IMR-90 (cell line): ENCODE data around the gene ZBTB25. TPM values are rescaled to one million over a fixed set of nuclear protein-coding genes. Genes with fewer than 3 reads are reported as not detected.

Experiments used
- ATAC-seq: fragments of 200-7000 bp; cut with Tn5 transposase; 2 replicates; pipeline ENCODE4 v1.9.1; 2020; ENCODE audit warnings: low read depth, mild to moderate bottlenecking, moderate library complexity
- BruUV-seq: library from RNA; stranded (reverse); fragments of 400-500 nt; replicated peaks from 2 replicates; lab custom pipeline; 2021; lab: Mats Ljungman, UMichigan
- CTCF ChIA-PET: fragments of 300-600 bp; formaldehyde crosslinking; extraction: SDS; loops from one replicate; lab custom pipeline; 2021; ENCODE audit warnings: antibody characterized with exemption; lab: Yijun Ruan, JAX
- POLR2A ChIA-PET: fragments of 300-600 bp; sonication (Branson Sonifier 250); formaldehyde crosslinking; loops from one replicate; lab custom pipeline; 2022; ENCODE audit warnings: antibody characterized with exemption; ENCODE audit not compliant: unreplicated experiment; lab: Charles Lee
- DNase-seq: peaks from one replicate; pipeline ENCODE4 v3.0.0; 2013
- H2AFZ ChIP-seq: replicated peaks from 2 replicates; pipeline ENCODE3; 2013; ENCODE audit warnings: low read length, mild to moderate bottlenecking; ENCODE audit not compliant: poor library complexity
- H2AK5ac ChIP-seq: 2 replicates; pipeline ENCODE4 v1.6.1; 2013; ENCODE audit warnings: low read depth, low read length, inconsistent platforms
- H2AK9ac ChIP-seq: replicated peaks from 2 replicates; pipeline ENCODE3; 2013; ENCODE audit warnings: mild to moderate bottlenecking, low read depth, low read length, moderate library complexity; ENCODE audit not compliant: poor library complexity
- H2BK120ac ChIP-seq: 2 replicates; pipeline ENCODE4 v1.6.1; 2013; ENCODE audit warnings: low read depth, low read length, inconsistent platforms
- H2BK15ac ChIP-seq: 3 replicates; pipeline ENCODE4 v1.6.1; 2013; ENCODE audit warnings: low read depth, low read length, inconsistent platforms
- H2BK20ac ChIP-seq: 2 replicates; pipeline ENCODE4 v1.6.1; 2013; ENCODE audit warnings: low read depth, mild to moderate bottlenecking, inconsistent platforms, low read length, moderate library complexity
- H2BK5ac ChIP-seq: 2 replicates; pipeline ENCODE4 v1.6.1; 2013; ENCODE audit warnings: mild to moderate bottlenecking, low read depth, low read length, inconsistent platforms; ENCODE audit not compliant: poor library complexity, severe bottlenecking
- H3K14ac ChIP-seq: replicated peaks from 2 replicates; pipeline ENCODE4 v1.6.1; 2013; ENCODE audit warnings: low read depth, low read length, inconsistent platforms
- H3K18ac ChIP-seq: 2 replicates; pipeline ENCODE4 v1.6.1; 2013; ENCODE audit warnings: low read depth, low read length, control low read depth
- H3K23ac ChIP-seq: 2 replicates; pipeline ENCODE4 v1.6.1; 2013; ENCODE audit warnings: low read depth, low read length, inconsistent platforms
- H3K27ac ChIP-seq: 2 replicates; pipeline ENCODE4 v1.5.1; 2013; ENCODE audit warnings: mild to moderate bottlenecking, control low read depth, low read length; ENCODE audit not compliant: insufficient read depth
- H3K27me3 ChIP-seq: 2 replicates; pipeline ENCODE4 v1.6.1; 2013; ENCODE audit warnings: low read length; ENCODE audit not compliant: control insufficient read depth, insufficient read depth
- H3K36me3 ChIP-seq: 2 replicates; pipeline ENCODE4 v1.6.1; 2013; ENCODE audit warnings: low read length, mixed read lengths; ENCODE audit not compliant: control insufficient read depth, insufficient read depth
- H3K4ac ChIP-seq: 2 replicates; pipeline ENCODE4 v1.6.1; 2013; ENCODE audit warnings: low read depth, low read length, inconsistent platforms
- H3K4me1 ChIP-seq: 2 replicates; pipeline ENCODE4 v1.6.1; 2013; ENCODE audit warnings: low read length, mixed read lengths; ENCODE audit not compliant: control insufficient read depth, insufficient read depth
- H3K4me2 ChIP-seq: 2 replicates; pipeline ENCODE4 v1.6.1; 2013; ENCODE audit warnings: low read depth, mild to moderate bottlenecking, control low read depth, low read length, moderate library complexity
- H3K4me3 ChIP-seq: 2 replicates; pipeline ENCODE4 v1.5.1; 2013; ENCODE audit warnings: low read depth, mild to moderate bottlenecking, control low read depth, low read length, moderate library complexity; ENCODE audit not compliant: insufficient read depth
- H3K56ac ChIP-seq: 2 replicates; pipeline ENCODE4 v1.6.1; 2013; ENCODE audit warnings: low read length, inconsistent platforms; ENCODE audit not compliant: insufficient read depth; ENCODE audit errors: extremely low read depth
- H3K79me1 ChIP-seq, 2 experiments: 2 replicates each; pipeline ENCODE4 v1.6.1; 2013; ENCODE audit warnings: low read length in 2 of 2, inconsistent platforms in 1 of 2, low read depth in 1 of 2
- H3K9ac ChIP-seq: 2 replicates; pipeline ENCODE4 v1.6.1; 2013; ENCODE audit warnings: low read depth, low read length, control low read depth
- H3K9me1 ChIP-seq: 2 replicates; pipeline ENCODE4 v1.6.1; 2013; ENCODE audit warnings: low read length, inconsistent platforms; ENCODE audit not compliant: insufficient read depth
- H3K9me3 ChIP-seq: 2 replicates; pipeline ENCODE4 v1.6.1; 2013; ENCODE audit warnings: low read length; ENCODE audit not compliant: control insufficient read depth, insufficient read depth
- H4K20me1 ChIP-seq: 2 replicates; pipeline ENCODE4 v1.6.1; 2013; ENCODE audit warnings: low read length, inconsistent platforms; ENCODE audit not compliant: insufficient read depth
- H4K5ac ChIP-seq: 2 replicates; pipeline ENCODE4 v1.6.1; 2013; ENCODE audit warnings: mild to moderate bottlenecking, low read depth, low read length, control low read depth
- H4K8ac ChIP-seq, 2 experiments: 2 replicates each; pipeline ENCODE4 v1.6.1; 2013; ENCODE audit warnings: low read depth in 2 of 2, low read length in 2 of 2, control low read depth in 1 of 2, inconsistent platforms in 1 of 2
- H4K91ac ChIP-seq: 2 replicates; pipeline ENCODE4 v1.6.1; 2013; ENCODE audit warnings: low read depth, low read length, inconsistent platforms; ENCODE audit not compliant: insufficient read depth
- BHLHE40 ChIP-seq: fragments of 150-350 bp; IDR thresholded peaks from 2 replicates; pipeline ENCODE4 v1.6.1; 2016; ENCODE audit warnings: mild to moderate bottlenecking, low read depth, low read length
- CEBPB ChIP-seq: IDR thresholded peaks from 2 replicates; pipeline ENCODE4 v1.6.1; 2012; ENCODE audit warnings: low read depth, low read length, improper control_type of control experiment
- CHD1 ChIP-seq: IDR thresholded peaks from 2 replicates; pipeline ENCODE4 v1.6.1; 2012; ENCODE audit warnings: low read depth, low read length, improper control_type of control experiment
- CTCF ChIP-seq: conservative IDR thresholded peaks from 2 replicates; pipeline ENCODE4 v1.5.1; 2012; ENCODE audit warnings: mild to moderate bottlenecking, low read depth, low read length, improper control_type of control experiment
- MAZ ChIP-seq: IDR thresholded peaks from 2 replicates; pipeline ENCODE4 v1.6.1; 2012; ENCODE audit warnings: low read depth, mild to moderate bottlenecking, low read length, improper control_type of control experiment, moderate library complexity, borderline replicate concordance
- MXI1 ChIP-seq: IDR thresholded peaks from 2 replicates; pipeline ENCODE4 v1.6.1; 2012; ENCODE audit warnings: low read depth, mild to moderate bottlenecking, low read length, moderate library complexity, borderline replicate concordance
- NFE2L2 ChIP-seq: fragments of 150-350 bp; IDR thresholded peaks from 2 replicates; pipeline ENCODE4 v1.6.1; 2016; ENCODE audit warnings: low read depth, mild to moderate bottlenecking, low read length
- RCOR1 ChIP-seq: IDR thresholded peaks from 2 replicates; pipeline ENCODE4 v1.6.1; 2012; ENCODE audit warnings: mild to moderate bottlenecking, low read length, improper control_type of control experiment; ENCODE audit not compliant: insufficient replicate concordance
- RFX5 ChIP-seq: IDR thresholded peaks from 2 replicates; pipeline ENCODE4 v1.8.0; 2012; ENCODE audit warnings: low read depth, mild to moderate bottlenecking, low read length, moderate library complexity
- SMC3 ChIP-seq: fragments of 150-350 bp; IDR thresholded peaks from 2 replicates; pipeline ENCODE4 v1.6.1; 2016; ENCODE audit warnings: low read depth, mild to moderate bottlenecking, antibody characterized with exemption, low read length, moderate library complexity
- dilution Hi-C: fragments of 300-500 bp; cut with HindIII; formaldehyde crosslinking; loops from one replicate; pipeline ENCODE4 v1.14.3; 2018; ENCODE audit warnings: low sequenced_read_pairs; ENCODE audit not compliant: unreplicated experiment
- in situ Hi-C: fragments of 300-500 bp; cut with MboI; formaldehyde crosslinking; loops from 3 replicates; pipeline ENCODE4 v1.14.3; 2019; ENCODE audit warnings: low sequenced_read_pairs, inconsistent platforms, mixed read lengths
- intact Hi-C: fragments of 100-400 bp; cut with micrococcal nuclease; formaldehyde crosslinking; loops from 2 replicates; pipeline ENCODE4 v1.10.0; 2022
- polyA plus RNA-seq, 3 experiments: library from polyadenylated mRNA; depleted of rRNA; stranded (reverse); fragments of >200 nt; gene quantifications; 2 replicates each; pipeline ENCODE4 v1.2.3, GENCODE V29; 2012; ENCODE audit warnings: low replicate concordance in 1 of 3
- total RNA-seq: library from RNA; depleted of rRNA; stranded (reverse); fragments of >200 nt; gene quantifications from 2 replicates; pipeline ENCODE4 v1.2.3, GENCODE V29; 2012
- TF ChIP-seq, protein P1 (sequence below): fragments of 150-350 bp; IDR thresholded peaks from 2 replicates; pipeline ENCODE4 v1.6.1; 2017; ENCODE audit warnings: mild to moderate bottlenecking, antibody characterized with exemption, low read length, low read depth
- TF ChIP-seq, protein P2 (sequence below): fragments of 150-350 bp; IDR thresholded peaks from 2 replicates; pipeline ENCODE4 v1.6.1; 2016; ENCODE audit warnings: low read depth, mild to moderate bottlenecking, low read length, moderate library complexity, borderline replicate concordance

ZBTB25 gene
- total and polyA plus RNA-seq, 2 of the 4 experiments (the other 2 are of a cell fraction): 4.4 to 6.6 TPM

DNA sequence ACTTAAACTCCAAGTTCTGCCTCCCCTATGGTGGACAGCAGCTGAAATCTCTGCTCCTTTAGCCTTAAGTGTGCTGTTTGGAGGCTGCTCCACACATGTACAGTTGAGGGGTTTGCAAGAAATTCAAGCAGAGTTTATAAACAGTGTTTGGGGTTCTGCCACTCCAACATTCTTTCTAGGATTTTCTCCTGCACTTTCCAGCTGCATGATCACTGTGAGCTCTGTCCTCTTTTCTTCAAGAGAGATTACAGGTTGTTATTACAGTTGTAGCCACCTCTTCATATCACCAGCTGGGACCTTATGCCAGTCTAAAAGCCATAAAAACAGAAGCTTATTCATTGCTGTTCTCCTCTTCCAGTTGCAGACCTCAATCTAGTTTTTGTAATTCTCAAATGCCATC lies 8.4 kb downstream of the ZBTB25 start:
- ATAC-seq (peak; percentile 27; the same call in 1 of the 2 replicates), DNase-seq (no peak)
- H3K4ac ChIP-seq: no peak overlapping the region
- H4K5ac ChIP-seq: no peak overlapping the region
- H4K20me1 ChIP-seq: no peaks in the 10 kb centered on the region
- H2BK15ac ChIP-seq: no peak overlapping the region
- H2AK5ac ChIP-seq: no peak overlapping the region
- H3K36me3 ChIP-seq: no peaks in the 10 kb centered on the region
- H3K9me3 ChIP-seq: no peaks in the 10 kb centered on the region
- no peak overlapping the region for H2BK5ac ChIP-seq
- POLR2A ChIA-PET: no interaction called here
- no peaks in the 10 kb centered on the region; the same call in none of the 2 replicates for H3K9me1 ChIP-seq
- no peak overlapping the region for H2AFZ ChIP-seq
- H4K91ac ChIP-seq: no peak overlapping the region
- TF ChIP-seq MAZ (no peak), RFX5 (no peak), SMC3 (no peak), CTCF (no peak), RCOR1 (no peak), BHLHE40 (no peak), NFE2L2 (no peak), MXI1 (no peak), CEBPB (no peak), CHD1 (no peak)
- TF ChIP-seq, protein P1, sequence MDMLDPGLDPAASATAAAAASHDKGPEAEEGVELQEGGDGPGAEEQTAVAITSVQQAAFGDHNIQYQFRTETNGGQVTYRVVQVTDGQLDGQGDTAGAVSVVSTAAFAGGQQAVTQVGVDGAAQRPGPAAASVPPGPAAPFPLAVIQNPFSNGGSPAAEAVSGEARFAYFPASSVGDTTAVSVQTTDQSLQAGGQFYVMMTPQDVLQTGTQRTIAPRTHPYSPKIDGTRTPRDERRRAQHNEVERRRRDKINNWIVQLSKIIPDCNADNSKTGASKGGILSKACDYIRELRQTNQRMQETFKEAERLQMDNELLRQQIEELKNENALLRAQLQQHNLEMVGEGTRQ: no peak
- TF ChIP-seq, protein P2, sequence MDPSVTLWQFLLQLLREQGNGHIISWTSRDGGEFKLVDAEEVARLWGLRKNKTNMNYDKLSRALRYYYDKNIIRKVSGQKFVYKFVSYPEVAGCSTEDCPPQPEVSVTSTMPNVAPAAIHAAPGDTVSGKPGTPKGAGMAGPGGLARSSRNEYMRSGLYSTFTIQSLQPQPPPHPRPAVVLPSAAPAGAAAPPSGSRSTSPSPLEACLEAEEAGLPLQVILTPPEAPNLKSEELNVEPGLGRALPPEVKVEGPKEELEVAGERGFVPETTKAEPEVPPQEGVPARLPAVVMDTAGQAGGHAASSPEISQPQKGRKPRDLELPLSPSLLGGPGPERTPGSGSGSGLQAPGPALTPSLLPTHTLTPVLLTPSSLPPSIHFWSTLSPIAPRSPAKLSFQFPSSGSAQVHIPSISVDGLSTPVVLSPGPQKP: no peak
- no peak overlapping the region for H3K18ac ChIP-seq
- no peaks in the 10 kb centered on the region for H3K27me3 ChIP-seq
- H3K4me3 ChIP-seq: no peak overlapping the region
- no peak overlapping the region for H3K56ac ChIP-seq
- intact Hi-C loops: no loop called here
- H3K27ac ChIP-seq: no peak overlapping the region
- no peak overlapping the region for H2AK9ac ChIP-seq
- no peaks in the 10 kb centered on the region; the same call in 1 of the 2 replicates for H3K4me1 ChIP-seq
- no peak overlapping the region for H4K8ac ChIP-seq
- H3K23ac ChIP-seq: no peak overlapping the region
- no peak overlapping the region for H2BK120ac ChIP-seq
- in situ Hi-C loops: loop anchor here (25.0 kb wide), 1 partner anchor 483 kb away; no protein-coding TSS in a partner anchor
- H3K4me2 ChIP-seq: no peak overlapping the region
- H3K79me1 ChIP-seq: peaks cover 5 to 26% of the 10 kb centered on the region in 2 experiments
- H3K14ac ChIP-seq: no peak overlapping the region
- no TSS peak for BruUV-seq
- CTCF ChIA-PET: interaction anchor here (0.6 kb wide), 1 partner anchor 16 kb away, joined by 3 read pairs; no protein-coding TSS in a partner anchor
- dilution Hi-C loops: no loop called here
- H3K9ac ChIP-seq: no peak overlapping the region
- H2BK20ac ChIP-seq: no peak overlapping the region
